GM21526 (cell line): ENCODE data around the gene TSPAN4.
A peak's percentile ranks its signal among the peaks of the same experiment; 100 is the strongest.

Source experiments
- ATAC-seq: cut with Tn5 transposase; IDR thresholded peaks from one replicate; pipeline ENCODE4 v1.9.1; 2021; ENCODE audit warnings: moderate library complexity; ENCODE audit not compliant: unreplicated experiment, low FRiP score

Gene TSPAN4

GRCh38 chr11:803770-804598, 38.7 kb upstream of the TSPAN4 start:
- no peak for ATAC-seq

GRCh38 chr11:804599-804964, 38.1 kb upstream of the TSPAN4 start:
- ATAC-seq = no peak

GRCh38 chr11:808427-809286, 34.0 kb upstream of the TSPAN4 start:
- no peak for ATAC-seq

GRCh38 chr11:809287-810039, 33.2 kb upstream of the TSPAN4 start, which contains the start of gene RPLP2:
Gene RPLP2 (plus strand): TSS chr11:809967. CDS start chr11:810235, 268 bp downstream.
- peak; percentile 60 for ATAC-seq

- ATAC-seq = no peak
Observed at GRCh38 chr11:810040-810567, 32.5 kb upstream of the TSPAN4 start.

- no peak for ATAC-seq
Observed at GRCh38 chr11:811446-812245, 31.0 kb upstream of the TSPAN4 start.

GRCh38 chr11:812390-812789, 30.3 kb upstream of the TSPAN4 start:
- ATAC-seq = no peak

- no peak for ATAC-seq
Observed at GRCh38 chr11:813072-813455, 29.6 kb upstream of the TSPAN4 start.

- no peak for ATAC-seq
Observed at GRCh38 chr11:813456-814096, 29.1 kb upstream of the TSPAN4 start.

GRCh38 chr11:815675-816432, 26.8 kb upstream of the TSPAN4 start:
- no peak for ATAC-seq

- ATAC-seq = no peak
Observed at GRCh38 chr11:816433-816779, 26.2 kb upstream of the TSPAN4 start.

GRCh38 chr11:818396-819128, 24.1 kb upstream of the TSPAN4 start, which contains the start of gene PNPLA2:
Gene PNPLA2 (plus strand): TSS chr11:818914. CDS start chr11:819719, 805 bp downstream.
- ATAC-seq = peak; percentile 1

GRCh38 chr11:819129-819931, 23.3 kb upstream of the TSPAN4 start:
- peak; percentile 51 for ATAC-seq

GRCh38 chr11:819943-820649, 22.6 kb upstream of the TSPAN4 start:
- ATAC-seq = peak; percentile 49

GRCh38 chr11:820655-821511, 21.8 kb upstream of the TSPAN4 start:
- no peak for ATAC-seq
